HG03135 (cell line): Measurements from ENCODE around the gene SAFB.
"Not testable (repeated sequence)": the region's sequence is repeated elsewhere in the genome, so short reads cannot be mapped to it uniquely, and the experiment has no call there.

ENCODE experiments used
- ATAC-seq: cut with Tn5 transposase; IDR thresholded peaks from one replicate; pipeline ENCODE4 v1.9.1; 2021; ENCODE audit warnings: mild to moderate bottlenecking, moderate library complexity; ENCODE audit not compliant: unreplicated experiment

The SAFB gene

DNA sequence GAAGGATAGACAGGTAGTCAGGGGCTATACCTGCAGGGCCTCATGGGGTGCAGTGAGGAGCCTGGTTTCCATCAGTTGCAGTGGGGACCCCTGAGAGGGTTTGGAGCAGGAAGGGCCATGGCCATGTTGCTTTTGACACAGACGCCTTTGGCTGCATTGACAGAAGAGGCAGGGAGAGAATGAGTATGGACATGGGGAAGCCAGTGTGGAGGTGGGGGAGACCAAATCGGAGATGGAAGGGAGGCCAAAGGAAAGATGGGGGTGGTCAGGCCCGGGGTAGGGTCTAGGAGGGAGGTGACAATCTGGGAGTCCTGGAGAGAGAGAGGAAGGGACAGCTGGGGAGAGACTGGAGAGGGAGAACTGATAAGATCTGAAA lies 59.2 kb downstream of the SAFB start:
- no peak for ATAC-seq

DNA sequence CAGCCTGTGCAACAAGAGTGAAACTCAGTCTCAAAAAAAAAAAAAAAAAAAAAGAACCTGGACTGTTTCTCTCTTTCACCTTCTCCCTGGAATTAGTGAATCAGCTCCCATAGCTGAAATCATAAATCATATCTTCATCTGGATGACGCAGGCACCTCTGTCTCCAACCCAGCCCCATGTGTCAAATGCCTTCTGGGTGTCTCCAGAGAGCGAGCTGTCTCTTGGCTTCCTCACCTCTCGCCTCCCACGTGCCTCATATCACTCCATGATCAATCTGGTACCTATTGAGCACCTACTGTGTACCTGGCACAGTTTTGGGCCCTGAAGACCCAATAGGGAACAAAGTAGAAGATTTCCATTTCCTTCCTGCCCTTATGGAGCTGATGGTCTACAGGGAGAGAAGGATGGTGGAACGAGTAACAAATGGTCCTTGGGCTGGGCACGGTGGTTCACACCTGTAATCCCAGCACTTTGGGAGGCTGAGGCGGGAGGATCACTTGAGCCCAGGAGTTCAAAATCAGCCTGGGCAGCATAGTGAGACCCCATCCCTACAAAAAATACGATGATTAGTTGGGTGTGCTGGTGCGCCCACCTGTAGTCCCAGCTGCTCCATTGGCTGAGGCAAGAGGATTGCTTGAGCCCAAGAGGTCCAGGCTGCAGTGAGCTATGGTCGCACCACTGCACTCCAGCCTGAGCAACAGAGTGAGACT lies 60.4 kb downstream of the SAFB start:
- ATAC-seq: no peak

DNA sequence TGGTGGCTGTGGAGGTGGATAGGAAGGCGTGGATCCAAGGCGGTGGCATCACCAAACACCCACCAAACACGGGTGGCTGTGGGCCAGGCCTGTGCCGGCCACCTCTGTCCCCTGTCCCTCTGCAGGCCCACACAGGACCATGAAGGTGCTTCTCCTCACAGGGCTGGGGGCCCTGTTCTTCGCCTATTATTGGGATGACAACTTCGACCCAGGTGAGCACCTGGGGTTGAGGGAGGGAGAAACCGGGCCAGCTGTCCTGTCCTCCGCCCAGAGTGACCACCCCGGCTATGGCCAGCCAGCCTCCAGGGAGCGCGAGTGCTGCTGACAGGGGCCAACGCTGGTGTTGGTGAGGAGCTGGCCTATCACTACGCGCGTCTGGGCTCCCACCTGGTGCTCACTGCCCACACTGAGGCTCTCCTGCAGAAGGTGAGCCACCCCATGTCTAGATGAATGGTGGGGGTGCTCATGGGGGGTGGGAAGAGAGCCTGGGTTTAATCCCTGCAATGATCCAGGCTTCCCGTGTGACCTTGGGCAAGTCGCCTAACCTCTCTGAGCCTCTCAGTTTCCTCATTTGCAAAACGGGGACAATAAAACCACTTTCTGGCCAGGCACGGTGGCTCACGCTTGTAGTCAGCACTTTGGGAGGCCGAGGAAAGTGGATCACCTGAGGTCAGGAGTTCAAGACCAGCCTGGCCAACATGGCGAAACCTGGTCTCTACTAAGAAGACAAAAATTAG lies 62.0 kb downstream of the SAFB start:
- ATAC-seq: no peak

DNA sequence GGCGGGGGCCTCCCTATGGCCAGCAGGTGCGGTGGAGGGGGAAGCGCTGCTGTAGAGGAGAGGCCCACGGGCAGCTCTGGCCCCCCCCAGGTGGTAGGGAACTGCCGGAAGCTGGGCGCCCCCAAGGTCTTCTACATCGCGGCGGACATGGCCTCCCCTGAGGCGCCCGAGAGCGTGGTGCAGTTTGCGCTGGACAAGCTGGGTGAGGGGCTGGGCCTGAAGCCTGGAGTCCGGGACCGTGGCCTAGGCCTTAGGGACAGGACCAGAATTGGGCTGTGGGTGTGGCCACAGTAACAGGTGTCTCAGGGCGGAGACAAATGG lies 63.4 kb downstream of the SAFB start:
- ATAC-seq: no peak

DNA sequence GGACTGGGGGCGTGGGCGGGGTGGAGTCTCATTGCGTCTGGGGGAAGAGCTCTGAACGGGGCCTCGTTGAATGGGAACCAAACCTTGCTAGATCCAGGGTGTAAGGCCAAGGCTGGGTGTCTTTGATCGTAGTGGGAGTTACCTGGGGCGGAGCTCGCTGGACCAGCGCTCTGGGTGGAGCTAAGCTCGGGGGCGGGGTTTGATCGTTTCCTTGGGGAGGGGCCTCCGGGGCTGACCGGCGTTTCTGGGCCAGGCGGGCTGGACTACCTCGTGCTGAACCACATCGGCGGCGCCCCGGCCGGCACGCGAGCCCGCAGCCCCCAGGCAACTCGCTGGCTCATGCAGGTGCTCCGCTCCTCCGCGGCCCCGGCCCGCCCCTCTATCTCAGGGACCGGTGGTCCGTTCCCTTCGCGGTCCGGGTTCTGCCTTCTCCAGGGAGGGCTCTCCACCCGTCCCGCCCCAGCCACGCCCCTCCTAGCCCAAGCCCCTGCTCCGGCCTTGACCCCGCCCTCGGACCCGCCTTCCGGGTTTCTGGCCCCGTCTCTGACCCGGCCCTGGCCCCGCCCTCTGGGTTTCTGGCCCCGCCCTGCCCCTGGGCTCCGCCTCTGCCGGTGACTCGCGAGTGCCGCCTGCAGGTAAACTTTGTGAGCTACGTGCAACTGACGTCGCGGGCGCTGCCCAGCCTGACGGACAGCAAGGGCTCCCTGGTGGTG lies 63.9 kb downstream of the SAFB start:
- ATAC-seq: peak; percentile 47

DNA sequence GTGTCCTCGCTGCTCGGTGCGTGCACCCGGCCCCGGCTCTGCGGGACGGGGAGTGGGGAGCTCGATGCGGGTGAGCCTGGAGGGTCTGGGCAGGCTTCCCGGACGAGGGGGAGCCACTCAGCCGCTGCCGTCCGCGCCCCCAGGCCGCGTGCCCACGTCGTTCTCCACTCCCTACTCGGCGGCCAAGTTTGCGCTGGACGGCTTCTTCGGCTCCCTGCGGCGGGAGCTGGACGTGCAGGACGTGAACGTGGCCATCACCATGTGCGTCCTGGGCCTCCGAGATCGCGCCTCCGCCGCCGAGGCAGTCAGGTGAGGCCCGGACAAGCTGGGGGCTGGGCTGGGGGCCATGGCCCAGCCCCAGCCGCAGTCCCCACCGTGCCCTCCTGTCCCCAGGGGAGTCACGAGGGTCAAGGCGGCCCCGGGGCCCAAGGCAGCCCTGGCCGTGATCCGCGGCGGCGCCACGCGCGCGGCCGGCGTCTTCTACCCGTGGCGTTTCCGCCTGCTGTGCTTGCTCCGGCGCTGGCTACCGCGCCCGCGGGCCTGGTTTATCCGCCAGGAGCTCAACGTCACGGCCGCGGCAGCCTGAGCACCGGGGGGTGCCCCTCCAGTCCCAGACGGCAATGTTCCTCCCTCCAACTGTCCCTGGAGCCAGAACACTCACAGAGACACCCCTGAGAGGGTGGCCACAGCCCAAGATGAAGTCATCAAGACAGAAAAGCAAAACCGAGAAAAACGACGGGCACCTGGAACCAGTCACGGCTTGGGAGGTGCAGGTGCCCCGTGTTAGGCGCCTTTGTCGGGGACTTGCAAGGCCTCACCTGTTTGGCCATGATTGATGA lies 64.7 kb downstream of the SAFB start:
- no peak for ATAC-seq

DNA sequence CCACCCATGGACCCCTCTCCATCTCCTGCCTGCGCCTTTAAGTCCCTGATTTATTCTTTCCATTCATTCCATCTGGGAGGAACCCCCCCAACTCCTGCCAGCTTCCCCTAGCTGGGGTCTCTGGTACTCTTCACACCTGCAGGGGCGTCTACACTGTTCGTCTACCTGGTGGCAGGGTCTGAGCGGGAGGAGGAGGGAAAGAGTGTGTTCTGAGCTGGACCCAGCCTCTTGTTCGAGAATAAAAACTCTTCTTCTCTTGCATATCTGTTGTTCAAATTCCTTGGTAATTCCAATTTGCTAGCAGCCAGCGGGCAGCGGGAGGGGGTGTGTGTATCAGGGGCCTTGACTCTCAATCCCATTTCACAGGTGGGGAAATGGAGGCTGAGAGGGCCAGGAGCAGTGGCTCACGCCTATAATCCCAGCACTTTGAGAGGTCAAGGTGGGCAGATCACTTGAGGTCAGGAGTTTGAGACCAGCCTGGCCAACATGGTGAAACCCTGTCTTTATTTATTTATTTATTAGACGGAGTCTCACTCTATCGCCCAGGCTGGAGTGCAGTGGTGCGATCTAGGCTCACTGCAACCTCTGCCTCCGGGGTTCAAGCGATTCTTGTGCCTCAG lies 65.5 kb downstream of the SAFB start:
- not testable (repeated sequence) for ATAC-seq

DNA sequence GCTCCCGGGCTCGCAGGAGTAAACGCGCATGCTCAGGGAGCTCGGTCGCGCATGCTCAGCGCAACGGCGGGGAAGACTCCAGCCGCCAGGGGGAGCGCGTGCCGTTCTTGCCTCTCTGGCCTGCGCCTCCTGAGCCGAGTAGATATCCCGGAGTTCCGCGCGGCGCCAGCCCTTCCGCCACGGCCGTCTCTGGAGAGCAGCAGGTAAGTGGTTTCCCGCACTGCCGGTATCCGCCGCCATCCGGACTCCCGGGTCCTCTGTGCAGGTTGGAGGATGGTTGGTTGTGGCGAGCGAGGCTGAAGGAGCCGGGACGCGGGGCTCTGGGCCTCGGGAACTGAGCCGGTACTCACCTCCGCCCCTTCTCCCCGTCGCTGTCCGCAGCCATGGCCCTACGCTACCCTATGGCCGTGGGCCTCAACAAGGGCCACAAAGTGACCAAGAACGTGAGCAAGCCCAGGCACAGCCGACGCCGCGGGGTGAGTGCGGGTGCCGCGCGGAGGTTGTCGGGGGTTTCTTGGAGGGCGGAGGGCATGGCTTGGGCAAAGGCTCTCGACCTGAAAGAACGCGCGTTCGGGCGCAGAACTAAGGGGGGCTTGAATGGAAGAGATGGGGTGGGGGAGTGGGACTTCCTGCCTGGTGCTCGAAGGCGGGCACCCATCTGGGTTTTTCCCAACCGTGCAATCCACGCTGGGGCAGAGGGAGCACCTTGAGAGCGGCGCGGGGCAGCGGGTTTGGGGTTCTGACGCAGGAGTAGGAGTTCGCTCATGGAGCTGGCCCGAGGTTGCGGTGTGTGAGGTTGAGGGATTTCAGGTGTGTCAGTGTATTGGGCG lies 67.5 kb downstream of the SAFB start, which contains the start of gene RPL36:
RPL36 (plus strand) TSS at position 171 of the 830 bp plus-strand sequence; CDS start at position 384, 213 bp downstream.
- ATAC-seq: peak; percentile 39

DNA sequence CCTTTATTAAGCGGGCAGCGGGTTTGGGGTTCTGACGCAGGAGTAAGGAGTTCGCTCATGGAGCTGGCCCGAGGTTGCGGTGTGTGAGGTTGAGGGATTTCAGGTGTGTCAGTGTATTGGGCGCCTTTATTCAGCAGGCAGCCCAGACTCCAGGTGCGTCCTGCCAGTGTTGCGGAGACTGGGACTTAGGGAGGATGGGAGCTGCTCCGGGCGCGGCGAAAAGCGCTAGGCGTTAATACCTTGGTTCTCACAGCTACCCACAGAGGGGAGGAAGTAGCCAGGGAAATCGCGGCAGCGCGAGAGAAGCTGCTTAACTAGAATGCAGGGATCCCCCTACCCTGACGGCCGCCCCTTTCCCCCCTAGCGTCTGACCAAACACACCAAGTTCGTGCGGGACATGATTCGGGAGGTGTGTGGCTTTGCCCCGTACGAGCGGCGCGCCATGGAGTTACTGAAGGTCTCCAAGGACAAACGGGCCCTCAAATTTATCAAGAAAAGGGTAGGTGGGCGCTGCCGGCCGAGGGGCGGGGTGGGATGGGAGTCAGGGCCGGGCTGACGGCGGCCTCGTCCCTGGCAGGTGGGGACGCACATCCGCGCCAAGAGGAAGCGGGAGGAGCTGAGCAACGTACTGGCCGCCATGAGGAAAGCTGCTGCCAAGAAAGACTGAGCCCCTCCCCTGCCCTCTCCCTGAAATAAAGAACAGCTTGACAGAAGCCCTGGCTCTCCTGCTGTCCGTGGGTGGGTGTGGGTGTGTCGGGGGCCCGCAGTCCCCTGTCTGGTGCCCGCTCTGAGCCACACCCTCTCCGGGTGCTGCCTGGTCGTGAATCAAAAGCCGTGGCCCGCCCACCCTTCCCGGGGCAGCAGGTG lies 68.3 kb downstream of the SAFB start:
- ATAC-seq: no peak

DNA sequence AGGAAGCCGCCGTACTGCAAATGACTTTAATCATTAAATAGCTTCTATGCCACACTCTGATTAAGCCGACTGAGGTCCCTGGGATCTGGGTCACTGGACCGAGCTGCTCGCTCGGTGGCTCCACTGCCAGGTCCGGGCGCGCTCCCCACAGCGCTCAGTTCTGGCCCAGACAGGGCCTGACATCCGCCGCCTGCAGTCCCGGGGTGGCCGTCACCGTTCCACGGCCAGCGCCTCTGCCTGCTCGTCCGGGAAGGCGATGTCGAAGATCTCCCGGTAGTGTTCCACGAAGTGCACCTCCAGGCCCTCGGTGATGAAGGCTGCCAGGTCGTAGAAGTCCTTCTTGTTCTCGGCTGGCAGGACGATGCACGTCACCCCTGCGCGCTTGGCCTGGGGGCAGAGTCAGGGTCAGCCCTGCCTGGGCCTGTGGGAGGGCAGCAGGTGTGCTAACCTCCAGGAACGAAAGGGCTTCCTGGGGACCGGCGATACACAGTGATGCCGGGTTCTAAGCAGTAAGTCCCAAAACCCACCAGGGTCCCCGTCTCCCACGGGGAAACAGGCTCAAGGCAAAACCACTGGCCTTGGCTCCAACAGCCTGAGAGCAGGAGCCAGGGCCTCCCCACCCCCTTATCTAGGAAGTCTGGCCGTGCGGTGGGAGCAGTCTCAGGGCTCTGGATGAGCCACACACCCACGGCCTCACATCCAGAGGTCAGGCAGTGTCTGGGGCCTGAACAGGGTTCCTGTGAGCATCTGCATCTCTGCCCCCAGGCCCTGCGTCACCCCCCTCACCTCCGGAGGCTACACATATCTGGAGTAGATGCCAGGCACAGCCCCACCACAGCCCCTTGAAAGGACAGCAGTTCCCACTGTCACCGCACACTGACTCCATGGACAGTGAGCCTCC lies 69.2 kb downstream of the SAFB start:
- no peak for ATAC-seq

DNA sequence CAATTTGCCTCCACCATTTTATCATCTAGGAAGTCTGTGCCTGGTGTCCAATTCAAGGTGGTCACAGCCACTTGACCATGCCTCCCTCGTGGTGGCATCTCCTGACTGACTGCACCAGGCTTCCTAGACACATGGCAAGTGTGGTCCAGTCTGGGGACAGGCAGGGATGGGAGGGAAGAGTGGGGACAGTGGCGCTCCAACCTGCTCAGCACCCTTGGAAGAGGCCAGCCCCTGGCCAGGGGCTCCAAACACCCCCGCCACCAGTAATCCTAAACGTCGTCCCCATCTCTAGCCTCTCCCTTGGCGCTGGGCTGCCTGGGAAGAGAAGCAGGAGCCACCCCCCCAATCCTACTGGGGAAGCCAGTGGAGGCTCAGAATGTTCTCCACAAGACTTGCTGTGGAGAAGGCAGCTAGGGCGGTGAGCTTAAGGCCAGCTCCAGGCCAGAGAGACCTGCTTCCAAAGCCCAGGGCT lies 69.9 kb downstream of the SAFB start:
- ATAC-seq: no peak

DNA sequence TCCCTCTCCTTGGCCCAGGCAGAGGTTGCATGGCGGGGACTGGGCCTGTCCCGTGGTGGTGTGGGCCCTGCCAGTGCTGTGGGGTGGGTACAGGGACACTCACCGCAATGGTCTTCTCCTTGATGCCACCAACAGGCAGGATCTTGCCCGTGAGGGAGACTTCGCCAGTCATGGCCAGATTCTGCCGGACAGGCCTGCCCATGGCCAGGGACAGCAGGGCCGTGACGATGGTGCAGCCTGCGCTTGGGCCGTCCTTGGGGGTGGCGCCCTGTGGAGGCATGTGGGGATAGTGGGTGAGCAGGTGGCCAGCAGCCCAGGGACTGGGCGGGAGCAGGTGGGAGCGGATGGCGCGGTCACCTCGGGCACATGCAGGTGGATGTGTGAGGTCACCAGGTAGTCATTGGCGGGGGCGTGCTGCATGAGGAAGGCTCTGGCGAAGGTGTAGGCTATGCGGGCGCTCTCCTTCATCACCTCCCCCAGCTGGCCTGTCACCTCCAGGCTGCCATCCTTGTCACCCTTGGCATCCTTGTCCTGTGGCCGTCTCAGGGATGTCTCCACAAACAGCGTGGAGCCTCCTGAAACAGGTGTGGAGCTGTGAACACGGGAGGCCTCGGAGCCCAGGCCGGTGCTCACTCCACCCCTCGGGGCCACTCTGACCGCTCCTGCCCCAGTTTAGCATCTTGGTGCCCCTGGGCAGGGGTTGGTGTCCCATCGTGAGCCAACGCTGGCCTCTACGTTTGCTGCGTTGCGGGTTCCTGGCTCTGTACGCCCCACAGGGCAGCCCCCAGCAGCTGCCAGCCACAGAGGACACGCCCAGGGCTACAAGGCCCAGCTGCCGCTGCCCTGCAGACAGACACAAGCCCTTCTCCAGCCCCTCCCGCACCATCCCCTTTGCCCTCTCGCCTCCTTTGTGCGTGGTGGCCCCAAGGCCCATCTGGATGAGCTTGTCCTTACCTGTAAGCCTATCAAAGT lies 70.6 kb downstream of the SAFB start:
- ATAC-seq: no peak

DNA sequence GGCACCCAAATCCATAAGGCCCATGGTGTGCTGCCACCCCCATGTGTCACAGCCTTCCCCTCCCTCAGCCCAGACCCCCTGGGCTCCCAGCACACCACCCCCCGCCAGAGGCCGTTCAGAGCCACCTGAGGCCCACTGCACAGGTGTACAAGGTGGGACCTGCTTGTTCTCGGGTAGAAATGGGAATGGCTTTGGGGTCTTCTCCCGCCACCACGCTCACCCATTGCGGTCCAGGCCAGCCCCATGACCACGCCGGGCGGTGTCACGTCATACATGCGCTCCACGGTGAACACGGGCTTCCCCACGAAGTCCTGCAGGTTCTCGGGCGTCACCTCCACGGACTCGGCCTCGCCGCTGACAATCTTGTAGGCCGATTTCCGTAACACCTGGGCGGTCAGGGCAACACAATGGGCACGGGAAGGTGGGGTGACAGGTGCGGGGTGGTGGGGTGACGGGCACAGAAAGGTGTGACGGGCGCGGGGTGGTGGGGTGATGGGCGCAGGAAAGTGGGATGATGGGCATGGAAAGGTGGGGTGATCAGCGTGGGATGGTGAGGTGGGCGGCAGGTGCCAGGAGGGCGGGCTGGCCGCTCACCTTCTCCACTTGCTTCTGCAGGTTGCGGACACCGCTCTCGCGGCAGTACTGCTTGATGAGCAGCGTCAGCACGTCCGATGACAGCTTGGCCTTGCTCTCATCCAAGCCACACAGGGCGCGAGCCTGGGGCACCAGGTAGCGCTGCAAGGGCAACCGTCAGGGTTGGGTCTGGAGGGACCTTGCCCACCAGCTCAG lies 71.5 kb downstream of the SAFB start:
- ATAC-seq: no peak

DNA sequence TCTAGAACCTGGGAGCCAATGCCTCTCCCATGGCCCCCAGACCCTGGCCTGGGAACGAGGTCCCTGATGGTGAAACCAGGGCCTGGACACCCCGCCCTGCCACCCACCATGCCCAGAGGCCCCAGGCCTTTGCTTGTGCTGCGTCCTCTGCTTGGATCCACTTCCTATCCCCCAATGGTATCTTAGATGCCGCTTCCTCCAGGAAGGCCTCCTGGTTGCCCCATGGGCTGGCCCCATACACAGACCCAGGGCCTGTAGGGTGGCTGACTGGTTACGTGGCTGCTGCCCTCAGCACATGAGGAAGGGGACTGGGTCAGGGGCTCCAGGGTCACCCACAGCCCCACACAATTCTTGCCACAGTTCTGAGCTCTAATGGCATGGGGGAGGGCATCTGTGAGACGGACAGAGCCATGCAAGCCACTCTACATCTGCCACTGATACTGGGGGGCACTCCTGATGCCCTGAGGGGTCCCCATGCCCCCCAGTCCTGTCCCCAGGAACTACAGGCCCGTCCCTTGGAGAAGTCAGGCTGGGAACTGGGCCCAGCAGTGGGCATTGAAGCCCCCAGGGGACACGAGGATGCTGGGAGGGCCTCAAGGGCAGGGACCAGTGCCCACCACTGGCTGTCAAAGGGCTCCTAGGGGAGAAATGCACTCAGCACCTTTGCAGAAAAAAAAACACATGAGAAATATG lies 72.2 kb downstream of the SAFB start:
- ATAC-seq: no peak

DNA sequence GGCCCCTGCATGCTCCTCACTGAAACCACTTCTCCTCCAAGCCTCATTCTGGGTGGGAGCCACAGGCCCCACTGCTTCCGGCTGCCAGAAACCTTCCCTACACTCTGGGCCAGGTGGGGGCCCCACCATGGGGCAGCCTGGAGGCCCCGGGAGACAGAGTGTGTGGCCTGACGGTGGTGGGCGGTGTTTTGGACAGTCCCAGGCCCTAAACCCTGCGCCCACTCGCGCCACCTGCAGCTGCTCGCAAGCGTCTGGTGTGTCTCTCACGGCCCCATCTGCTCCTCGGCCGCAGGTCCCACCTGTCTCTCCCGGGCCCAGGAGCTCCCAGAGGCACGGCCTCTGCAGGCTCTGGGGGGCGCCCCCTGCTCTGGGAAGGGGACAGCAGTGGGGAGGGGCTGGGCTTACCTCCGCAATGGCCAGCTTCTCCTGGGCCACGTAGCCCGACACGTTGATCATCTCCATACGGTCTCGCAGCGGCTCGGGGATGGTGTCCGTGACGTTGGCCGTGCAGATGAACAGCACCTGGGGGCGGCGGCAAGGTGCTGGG lies 72.8 kb downstream of the SAFB start:
- ATAC-seq: no peak
